T-helper 2 cell (primary cell): ENCODE results near the gene PTPRG.

ENCODE experiments used
- DNase-seq, 5 experiments: peaks; one replicate each; pipeline versions ENCODE4 v3.0.0 to v3.0.0-alpha.2; 2012 to 2022

The PTPRG gene

GRCh38 chr3:61936344-61936937, 375.1 kb downstream of the PTPRG start:
- DNase-seq: peak in 1 of 5 experiments; percentile 16

GRCh38 chr3:61937477-61937876, 376.1 kb downstream of the PTPRG start:
- no peak for DNase-seq

GRCh38 chr3:61938878-61939549, 377.6 kb downstream of the PTPRG start:
- DNase-seq: no peak

- no peak for DNase-seq
These were observed 378.9 kb downstream of the PTPRG start for GRCh38 chr3:61940236-61940635.

GRCh38 chr3:61943975-61944374, 382.6 kb downstream of the PTPRG start:
- DNase-seq: no peak

- no peak for DNase-seq
These were observed 383.4 kb downstream of the PTPRG start for GRCh38 chr3:61944726-61945125.

DNA sequence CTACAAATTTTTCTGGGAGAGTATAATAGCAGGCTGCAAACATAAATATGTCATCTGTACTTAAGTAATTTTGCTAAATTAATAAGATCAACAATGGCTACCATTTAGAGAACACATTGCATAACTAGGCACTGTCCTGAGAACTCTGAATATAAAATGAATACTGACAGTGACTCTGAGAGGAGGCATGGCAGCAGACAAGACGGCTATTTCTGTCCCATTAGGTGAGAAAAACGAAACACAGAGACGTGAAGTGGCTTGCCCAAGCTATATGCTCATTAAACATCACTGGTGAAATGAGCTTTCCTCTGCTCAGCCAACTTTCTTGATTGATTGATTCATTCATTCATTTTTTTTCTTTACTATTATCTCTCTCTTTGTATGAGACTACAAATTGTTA, 384.3 kb downstream of the PTPRG start:
- no peak for DNase-seq

DNA sequence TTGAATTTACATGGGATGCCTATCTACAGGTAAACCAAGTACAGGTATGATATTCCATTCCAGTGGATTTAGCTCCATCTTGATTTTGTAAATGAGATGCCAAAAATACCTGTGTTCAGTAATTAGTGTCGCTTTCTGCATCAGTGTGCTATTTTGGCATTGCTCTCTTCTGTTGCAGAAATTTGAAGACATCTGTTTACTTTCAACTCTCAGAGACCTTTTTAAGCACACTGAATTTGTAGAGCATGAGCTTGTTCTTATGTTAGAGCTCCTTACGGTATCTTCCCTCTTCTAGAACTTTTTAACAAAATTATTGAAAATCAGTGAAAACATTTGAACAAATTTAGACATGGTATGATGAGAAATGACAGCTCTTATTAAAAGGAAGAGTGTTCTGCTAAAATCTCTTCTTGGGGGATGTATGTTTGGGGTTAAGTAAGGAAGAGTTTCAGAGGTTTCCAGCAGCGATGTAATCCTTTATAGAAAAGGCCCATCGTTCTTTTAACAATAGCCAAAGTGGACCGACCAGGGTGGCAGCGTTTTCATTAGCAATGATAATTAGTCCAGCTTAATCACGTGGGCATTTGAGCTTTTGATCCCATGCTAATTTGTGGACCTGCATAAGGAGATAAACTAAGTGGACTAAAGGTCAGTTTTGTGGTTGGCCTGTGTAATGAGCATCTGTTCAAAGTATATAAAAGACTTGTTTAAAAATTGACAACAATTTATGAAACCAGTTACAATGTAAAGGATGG, 385.4 kb downstream of the PTPRG start:
- no peak for DNase-seq

DNA sequence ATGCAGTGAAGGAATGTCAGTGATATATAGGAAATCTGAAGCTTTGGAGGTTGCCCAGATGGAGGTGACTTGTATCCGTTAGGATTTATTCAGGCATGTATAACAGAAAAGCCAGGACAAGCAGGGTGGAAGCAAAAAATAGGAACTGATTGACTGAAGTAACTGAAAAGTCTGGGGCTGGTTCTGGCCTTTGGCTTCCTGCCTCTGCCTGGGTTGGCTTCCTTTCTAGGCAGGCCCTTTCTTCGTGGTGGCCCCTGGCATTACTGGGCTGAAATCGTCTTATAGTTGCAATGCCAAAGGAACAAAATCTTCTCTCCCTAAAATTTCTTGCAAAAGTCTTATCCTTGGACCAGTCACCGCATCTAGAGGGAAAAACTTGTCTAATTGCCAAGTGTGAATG, 386.1 kb downstream of the PTPRG start:
- DNase-seq: no peak

DNA sequence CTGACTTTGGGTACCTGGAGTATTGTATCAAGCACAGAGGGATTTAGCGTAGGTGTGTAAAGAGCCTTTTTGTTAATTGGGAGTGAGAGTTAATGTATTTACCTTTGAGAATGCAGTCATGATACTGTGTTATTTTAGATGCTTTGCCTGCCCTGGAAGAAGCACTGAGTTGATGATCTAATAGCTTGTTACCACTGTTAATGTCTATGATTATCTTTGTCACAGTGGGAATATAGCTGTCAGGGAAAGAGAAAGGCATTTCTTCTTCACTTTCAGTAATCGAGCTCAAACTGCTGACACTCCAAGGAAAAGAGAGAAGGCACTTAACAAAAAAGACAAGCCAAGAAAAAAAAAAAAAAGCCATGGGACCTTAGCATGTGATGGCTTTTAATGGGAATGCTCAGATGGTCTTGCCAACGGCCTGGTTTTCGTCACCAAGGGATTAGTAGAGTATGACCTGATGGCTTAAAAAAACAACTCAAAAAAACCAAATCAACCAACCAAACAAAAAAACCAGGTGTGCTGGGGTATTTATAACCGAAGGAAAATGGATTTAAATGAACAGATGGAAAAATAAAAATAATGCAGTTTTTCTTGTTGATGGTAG, 387.4 kb downstream of the PTPRG start:
- no peak for DNase-seq

DNA sequence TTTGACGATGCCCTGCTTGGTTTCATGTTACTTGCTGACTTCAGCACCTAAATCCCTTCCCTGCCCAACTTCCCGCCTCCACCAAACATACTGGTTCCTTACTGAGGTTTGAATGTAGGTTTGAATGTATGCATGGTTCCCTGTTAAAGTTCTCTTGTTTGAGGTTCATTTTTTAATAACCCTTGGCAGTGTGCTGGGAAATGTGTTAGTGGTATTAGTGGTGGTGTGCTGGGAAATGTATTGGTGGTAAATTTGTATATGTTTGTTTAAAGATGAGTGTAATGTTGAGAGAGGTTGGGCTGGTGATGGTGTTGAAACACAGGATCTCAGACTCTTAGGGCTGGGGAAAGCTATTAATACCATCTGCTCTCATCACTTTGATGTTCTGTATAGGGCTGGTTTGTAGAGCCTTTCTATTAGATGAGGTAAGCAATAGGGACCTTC, 392.7 kb downstream of the PTPRG start:
- DNase-seq: no peak

DNA sequence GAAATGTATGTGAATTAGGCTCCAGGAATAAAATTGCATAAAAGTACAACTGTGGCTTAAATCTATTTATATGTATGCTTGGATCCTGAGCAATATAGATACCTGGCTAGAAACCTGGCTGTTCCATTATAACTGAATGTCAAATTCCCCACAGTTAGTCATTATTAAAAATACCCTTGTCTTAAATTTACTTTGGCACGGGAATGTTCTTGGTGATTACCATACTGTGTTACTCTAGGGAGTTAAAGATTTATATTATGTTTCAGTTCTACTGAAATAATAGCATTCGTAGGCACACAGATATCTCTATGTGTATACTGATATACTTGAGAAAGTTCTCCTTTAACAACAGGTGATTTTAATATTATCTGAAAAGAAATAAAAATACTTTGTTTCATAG, 394.1 kb downstream of the PTPRG start:
- DNase-seq: no peak

GRCh38 chr3:61956236-61956635, 394.9 kb downstream of the PTPRG start:
- no peak for DNase-seq

DNA sequence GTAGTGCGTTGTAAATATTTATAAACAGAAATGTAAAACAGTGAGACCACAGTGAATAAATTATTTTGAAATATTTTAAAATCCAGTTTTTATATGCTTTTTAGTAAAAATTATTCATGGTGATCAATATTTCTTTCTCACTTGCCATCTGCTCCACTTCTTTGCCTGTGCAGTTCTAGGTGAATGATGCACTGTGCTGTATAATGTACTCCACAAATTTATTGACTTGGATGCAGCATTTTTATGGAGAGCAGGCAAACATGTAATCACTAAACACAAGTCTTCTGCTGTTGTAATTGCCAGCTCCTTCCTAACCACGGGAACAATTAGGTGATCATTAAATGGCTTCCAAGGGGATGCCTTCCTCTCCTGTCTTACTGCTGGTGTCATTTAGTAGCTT, 395.9 kb downstream of the PTPRG start:
- DNase-seq: no peak

DNA sequence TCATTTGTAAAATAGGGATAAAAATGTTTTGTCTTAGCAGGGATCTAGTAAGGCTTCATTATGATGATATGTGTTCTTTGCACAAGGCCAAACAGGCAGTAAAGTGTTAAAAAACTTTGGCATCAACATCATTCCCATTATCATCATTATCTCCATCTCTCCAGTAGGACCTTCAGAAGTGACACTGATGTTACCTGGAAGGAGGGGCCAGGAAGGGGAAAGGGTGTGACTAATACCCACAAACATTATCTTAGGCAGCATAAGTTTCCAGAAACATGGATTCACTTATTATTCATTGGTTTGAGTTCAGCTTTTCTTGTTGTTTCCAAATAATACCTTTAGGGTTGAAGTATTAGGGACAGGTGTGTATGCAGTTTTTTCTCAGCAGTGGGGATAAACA, 399.6 kb downstream of the PTPRG start:
- no peak for DNase-seq

DNA sequence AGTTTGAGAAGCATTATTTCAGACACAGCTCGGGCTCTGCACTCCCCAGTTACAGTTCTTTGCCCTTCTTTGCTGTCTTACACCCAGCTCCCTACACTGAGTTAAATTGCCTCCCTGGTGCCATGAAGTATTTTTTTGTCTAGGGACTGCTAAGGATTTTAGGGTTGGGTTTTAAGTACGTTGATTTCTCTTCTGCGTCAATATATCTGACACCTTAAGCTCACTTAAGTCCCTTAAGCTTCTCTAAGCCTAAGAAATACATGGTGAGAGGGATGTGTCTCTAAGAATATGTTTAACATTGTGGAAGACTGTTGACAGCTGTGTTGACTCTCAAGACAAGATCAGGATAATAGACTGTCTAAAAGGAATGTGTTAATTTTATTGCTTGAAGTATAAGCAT, 400.5 kb downstream of the PTPRG start:
- DNase-seq: no peak

DNA sequence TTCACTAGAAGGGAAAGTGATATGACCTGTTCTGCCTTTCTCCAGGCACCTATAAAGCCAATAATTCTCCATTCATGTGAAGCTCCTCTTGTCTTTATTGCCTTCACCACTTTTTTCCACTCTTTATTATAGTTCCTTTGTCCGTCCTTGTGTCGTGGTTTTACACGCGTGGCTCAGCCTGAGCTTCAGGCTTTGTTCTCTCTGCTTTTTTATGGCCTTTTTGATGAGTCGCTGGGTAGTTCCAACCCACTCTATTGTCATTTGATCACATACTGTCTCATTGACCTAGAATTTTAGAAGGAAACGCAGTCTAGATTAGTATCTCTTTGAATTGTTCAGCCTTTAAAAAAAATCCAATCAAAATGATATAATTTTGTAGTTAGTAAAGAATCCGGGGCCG, 403.2 kb downstream of the PTPRG start:
- DNase-seq: no peak

GRCh38 chr3:61965770-61966131, 404.4 kb downstream of the PTPRG start:
- no peak for DNase-seq

DNA sequence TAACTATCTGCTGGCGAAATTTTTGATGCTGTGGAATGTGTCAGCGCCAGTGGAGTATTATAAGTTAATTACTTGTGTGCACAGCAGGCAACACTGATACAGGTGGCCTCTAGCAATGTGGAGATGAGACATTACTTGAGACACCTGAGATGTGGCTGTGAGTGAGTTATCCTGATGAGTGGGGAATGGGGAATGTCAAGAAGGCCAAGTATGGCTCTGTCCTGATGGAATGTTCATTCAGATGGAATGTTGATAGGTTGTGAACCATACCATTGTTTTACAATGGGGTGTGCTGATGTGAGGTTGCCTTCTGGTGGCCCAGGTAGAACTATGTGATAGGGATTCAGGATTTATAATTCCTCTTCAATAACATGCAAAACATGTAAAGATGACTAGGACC, 404.8 kb downstream of the PTPRG start:
- no peak for DNase-seq

DNA sequence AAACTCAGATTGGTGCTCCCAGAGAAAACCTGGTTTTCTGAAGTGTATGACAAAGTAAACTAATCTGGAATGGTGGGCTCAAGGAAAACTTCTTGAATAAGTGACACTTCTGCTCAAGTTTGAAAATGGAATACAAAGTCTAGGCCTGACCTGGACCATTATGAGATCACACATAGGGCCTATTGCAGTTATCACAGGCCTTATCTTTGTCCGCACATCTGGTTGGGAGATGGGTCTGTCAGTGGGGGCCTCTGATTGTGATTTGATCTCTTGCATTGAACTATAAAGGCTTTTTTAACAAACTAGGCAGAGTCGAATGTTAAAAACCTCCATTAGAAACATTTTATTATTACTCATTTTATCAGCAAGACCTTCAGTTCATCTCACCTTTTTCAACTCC, 405.6 kb downstream of the PTPRG start:
- DNase-seq: no peak

DNA sequence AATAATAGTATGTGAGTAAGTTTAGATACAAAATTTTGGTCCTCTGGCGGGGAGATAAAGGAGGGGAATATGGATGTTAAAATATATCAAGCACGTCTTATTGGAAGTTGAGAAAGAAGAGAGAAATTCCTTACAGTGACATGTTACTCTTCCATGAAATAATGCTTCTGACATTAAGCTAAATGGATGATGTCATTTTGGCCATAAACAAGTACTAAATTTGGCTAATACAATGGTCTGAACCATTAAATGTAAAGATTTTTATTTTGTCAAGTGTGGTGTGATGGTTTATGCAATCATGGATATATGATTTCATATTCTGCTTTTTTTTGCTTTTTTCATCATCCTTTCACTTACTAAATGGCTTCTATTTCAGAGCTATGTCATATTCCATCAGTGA, 406.6 kb downstream of the PTPRG start:
- DNase-seq: no peak

- no peak for DNase-seq
These were observed 413.3 kb downstream of the PTPRG start for GRCh38 chr3:61974662-61975061.

- no peak for DNase-seq
These were observed 413.8 kb downstream of the PTPRG start for GRCh38 chr3:61975199-61975598.

- DNase-seq: no peak
These were observed 414.6 kb downstream of the PTPRG start for GRCh38 chr3:61975936-61976335.
